ENCODE measurements around the gene KIAA0408.

DNA sequence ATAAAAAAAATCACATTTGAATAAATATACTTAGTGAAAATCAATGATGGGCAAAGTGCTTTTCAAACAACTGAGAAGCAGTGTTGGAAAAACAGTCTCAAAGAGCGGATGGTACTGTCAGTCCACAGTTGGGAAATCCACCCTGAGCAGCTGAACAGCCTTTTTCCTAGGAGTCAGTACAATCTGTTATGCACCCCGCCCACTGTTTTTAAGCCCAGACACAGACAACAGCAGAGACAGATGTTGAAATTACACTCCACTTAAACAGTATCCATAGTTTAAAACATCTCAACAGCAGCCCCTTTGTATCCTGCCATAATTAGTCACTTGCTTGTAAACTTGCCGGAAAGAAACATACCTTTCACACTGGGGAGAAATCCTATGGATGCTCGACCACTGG lies 372 bp downstream of the KIAA0408 start:
- TF ChIP-seq SALL2 (tag by site-specific recombination; IDR thresholded peaks at IDR 0.05; ENCODE audit: borderline replicate concordance) (no peak), ZFP3 (tag by site-specific recombination; IDR thresholded peaks at IDR 0.05; ENCODE audit: low read depth) (no peak), ZNF114 (tag by site-specific recombination; IDR thresholded peaks at IDR 0.05) (no peak), ZBTB1 (tag by site-specific recombination; IDR thresholded peaks at IDR 0.05) (no peak), CTCF (tag by site-specific recombination; IDR thresholded peaks at IDR 0.05) (no peak), ZNF24 (tag by site-specific recombination; IDR thresholded peaks at IDR 0.05) (no peak), ZNF792 (tag by site-specific recombination; IDR thresholded peaks at IDR 0.05) (no peak), ZBTB49 (tag by site-specific recombination; IDR thresholded peaks at IDR 0.05; ENCODE audit: low read depth) (no peak), YY1 (tag by site-specific recombination; IDR thresholded peaks at IDR 0.05) (no peak), ZNF558 (tag by site-specific recombination; IDR thresholded peaks at IDR 0.05) (no peak), ZNF335 (tag by site-specific recombination; conservative IDR thresholded peaks at IDR 0.05) (no peak), ZSCAN30 (tag by site-specific recombination; IDR thresholded peaks at IDR 0.05) (no peak), ZNF837 (tag by site-specific recombination; IDR thresholded peaks at IDR 0.05) (no peak)
- TF ChIP-seq, protein P1, sequence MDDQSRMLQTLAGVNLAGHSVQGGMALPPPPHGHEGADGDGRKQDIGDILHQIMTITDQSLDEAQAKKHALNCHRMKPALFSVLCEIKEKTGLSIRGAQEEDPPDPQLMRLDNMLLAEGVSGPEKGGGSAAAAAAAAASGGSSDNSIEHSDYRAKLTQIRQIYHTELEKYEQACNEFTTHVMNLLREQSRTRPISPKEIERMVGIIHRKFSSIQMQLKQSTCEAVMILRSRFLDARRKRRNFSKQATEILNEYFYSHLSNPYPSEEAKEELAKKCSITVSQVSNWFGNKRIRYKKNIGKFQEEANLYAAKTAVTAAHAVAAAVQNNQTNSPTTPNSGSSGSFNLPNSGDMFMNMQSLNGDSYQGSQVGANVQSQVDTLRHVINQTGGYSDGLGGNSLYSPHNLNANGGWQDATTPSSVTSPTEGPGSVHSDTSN (CRISPR knock-in tag; IDR thresholded peaks at IDR 0.05), result no peak
